Neural crest cell (in vitro differentiated cells): ENCODE results near the gene TRIB2. TPM values are rescaled to one million over a fixed set of nuclear protein-coding genes. Genes with fewer than 3 reads are reported as not detected.

Experiments used
- DNase-seq: peaks from one replicate; pipeline ENCODE4 v3.0.0; 2021; ENCODE audit warnings: low read depth, mixed read lengths, low spot score
- H3K27ac Mint-ChIP-seq: one replicate; pipeline ENCODE4 v1.8.0; 2021; ENCODE audit warnings: mild to moderate bottlenecking, mixed read lengths; ENCODE audit not compliant: unreplicated experiment
- H3K27me3 Mint-ChIP-seq: 2 replicates; pipeline ENCODE4 v1.8.0; 2021; ENCODE audit warnings: low read depth, mild to moderate bottlenecking, mixed read lengths
- H3K36me3 Mint-ChIP-seq: 2 replicates; pipeline ENCODE4 v1.8.0; 2021; ENCODE audit warnings: low read depth, mild to moderate bottlenecking, mixed read lengths
- H3K4me1 Mint-ChIP-seq: 2 replicates; pipeline ENCODE4 v1.8.0; 2021; ENCODE audit warnings: mixed read lengths
- H3K4me3 Mint-ChIP-seq: one replicate; pipeline ENCODE4 v1.8.0; 2021; ENCODE audit warnings: mild to moderate bottlenecking, mixed read lengths
- H3K9me3 Mint-ChIP-seq: 2 replicates; pipeline ENCODE4 v1.8.0; 2021; ENCODE audit warnings: mixed read lengths
- CTCF ChIP-seq: fragments of 200-600 bp; sonication (generic); conservative IDR thresholded peaks from 2 replicates; pipeline ENCODE4 v1.5.0; 2021; ENCODE audit warnings: antibody characterized with exemption, mild to moderate bottlenecking
- total RNA-seq: library from RNA; stranded (reverse); gene quantifications from 2 replicates; pipeline ENCODE4 v1.2.1, GENCODE V29; 2021

The TRIB2 gene
- total RNA-seq, 1 donor from 2014 or later = 74.3 TPM

GRCh38 chr2:12700989-12701388 lies 15.7 kb upstream of the TRIB2 start:
- no peak overlapping the region for H3K4me3 Mint-ChIP-seq
- no peak for DNase-seq
- peaks cover 15% of the 10 kb centered on the region for H3K4me1 Mint-ChIP-seq
- H3K27me3 Mint-ChIP-seq = no peaks in the 10 kb centered on the region
- no peaks in the 10 kb centered on the region for H3K9me3 Mint-ChIP-seq
- H3K27ac Mint-ChIP-seq = no peak overlapping the region
- TF ChIP-seq CTCF = no peak
- no peaks in the 10 kb centered on the region for H3K36me3 Mint-ChIP-seq

GRCh38 chr2:12701786-12702167 lies 15.0 kb upstream of the TRIB2 start:
- Mint-ChIP-seq H3K9me3 (no peaks in the 10 kb centered on the region), H3K27ac (no peak overlapping the region), H3K4me1 (peaks cover 15% of the 10 kb centered on the region), H3K4me3 (no peak overlapping the region), H3K36me3 (no peaks in the 10 kb centered on the region), H3K27me3 (no peaks in the 10 kb centered on the region)
- no peak for TF ChIP-seq CTCF
- DNase-seq = no peak

GRCh38 chr2:12702168-12703121 lies 14.3 kb upstream of the TRIB2 start:
- peaks cover 15% of the 10 kb centered on the region for H3K4me1 Mint-ChIP-seq
- no peaks in the 10 kb centered on the region for H3K9me3 Mint-ChIP-seq
- H3K4me3 Mint-ChIP-seq = no peak overlapping the region
- TF ChIP-seq CTCF = no peak
- no peaks in the 10 kb centered on the region for H3K27me3 Mint-ChIP-seq
- H3K36me3 Mint-ChIP-seq = no peaks in the 10 kb centered on the region
- no peak overlapping the region for H3K27ac Mint-ChIP-seq
- DNase-seq = no peak

DNA sequence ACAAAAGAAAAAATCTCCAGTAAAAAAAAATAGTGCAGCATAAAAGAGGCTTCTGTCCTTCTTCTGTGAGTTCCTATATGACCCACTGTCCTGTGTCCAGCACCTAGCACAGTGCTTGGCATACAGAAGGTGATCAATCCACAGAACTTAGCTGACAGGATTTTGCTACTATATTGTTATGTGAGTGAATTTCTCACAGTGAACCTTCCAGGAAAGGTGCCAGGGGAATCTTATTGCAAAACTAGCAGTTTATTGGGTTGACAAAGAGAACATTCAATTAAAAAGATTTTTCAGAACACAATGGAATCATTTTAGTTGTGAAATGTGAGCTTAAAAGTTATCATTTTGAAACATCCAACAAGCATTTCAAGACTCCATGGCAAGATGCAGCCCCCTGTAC lies 12.4 kb upstream of the TRIB2 start:
- peak overlapping the region; percentile 27 for H3K27ac Mint-ChIP-seq
- H3K36me3 Mint-ChIP-seq = no peaks in the 10 kb centered on the region
- no peak for DNase-seq
- no peak overlapping the region for H3K4me3 Mint-ChIP-seq
- H3K4me1 Mint-ChIP-seq = peaks cover 15% of the 10 kb centered on the region
- TF ChIP-seq CTCF = no peak
- no peaks in the 10 kb centered on the region for H3K9me3 Mint-ChIP-seq
- H3K27me3 Mint-ChIP-seq = no peaks in the 10 kb centered on the region

GRCh38 chr2:12705230-12705629 lies 11.5 kb upstream of the TRIB2 start:
- no peak for TF ChIP-seq CTCF
- Mint-ChIP-seq H3K4me1 (peaks cover 15% of the 10 kb centered on the region), H3K9me3 (no peaks in the 10 kb centered on the region), H3K27ac (no peak overlapping the region), H3K4me3 (no peak overlapping the region), H3K27me3 (no peaks in the 10 kb centered on the region), H3K36me3 (no peaks in the 10 kb centered on the region)
- DNase-seq = no peak
